Measurements from ENCODE around the gene DDX5.

GRCh38 chr17:64480951-64481350 lies 25.1 kb downstream of the DDX5 start:
- no peak for TF ChIP-seq POLR2A (IDR thresholded peaks at IDR 0.05)
- no peak for TF ChIP-seq CTCF (IDR thresholded peaks at IDR 0.05)
